Esophagus squamous epithelium (tissue), 5 donors: ENCODE results near the gene BRD9. TPM values are rescaled to one million over a fixed set of nuclear protein-coding genes. Genes with fewer than 3 reads are reported as not detected.

Source experiments
- DNase-seq: peaks from one replicate; lab custom pipeline; 2025; lab: John Stamatoyannopoulos, UW
- H3K27ac ChIP-seq, 4 donors: fragments of 200-600 bp; sonication (generic); one replicate each; pipeline ENCODE4 v1.5.1; 2016 to 2019; ENCODE audit warnings: mild to moderate bottlenecking in 1 of 4
- H3K27me3 ChIP-seq, 4 donors: fragments of 200-600 bp; sonication (generic); 1 replicate in 3 of 4; 2 replicates in 1 of 4; pipeline versions ENCODE4 v1.5.1 to v1.6.0; 2017 to 2021; ENCODE audit warnings: antibody characterized with exemption in 1 of 4
- H3K36me3 ChIP-seq, 3 donors: fragments of 200-600 bp; sonication (generic); one replicate each; pipeline ENCODE4 v1.5.1; 2016 to 2019
- H3K4me1 ChIP-seq, 3 donors: fragments of 200-600 bp; sonication (generic); one replicate each; pipeline ENCODE4 v1.5.1; 2017 to 2019
- H3K4me3 ChIP-seq, 4 donors: fragments of 200-600 bp; sonication (generic); 1 replicate in 3 of 4; 2 replicates in 1 of 4; pipeline ENCODE4 v1.5.1; 2016 to 2019; ENCODE audit warnings: mild to moderate bottlenecking in 2 of 4, moderate library complexity in 1 of 4
- H3K9me3 ChIP-seq, 3 donors: fragments of 200-600 bp; sonication (generic); one replicate each; pipeline ENCODE4 v1.5.1; 2016 to 2019
- POLR2A ChIP-seq, 4 donors: fragments of 450-650 bp; IDR thresholded peaks; one replicate each; pipeline ENCODE4 v1.6.1; 2017; ENCODE audit warnings: antibody characterized with exemption in 4 of 4, mild to moderate bottlenecking in 4 of 4, moderate library complexity in 3 of 4
- WGBS, 2 donors: methylation state at CpG; one replicate each; pipeline ENCODE4 v1.1.5; 2018; 5-methylcytosine and 5-hydroxymethylcytosine counted together
- intact Hi-C: fragments of 100-400 bp; cut with DNase I; formaldehyde crosslinking; loops from one replicate; pipeline ENCODE4 v1.15.0; 2022
- total RNA-seq, 4 donors: library from RNA; depleted of rRNA; stranded (reverse); fragments of >200 nt; gene quantifications; one replicate each; pipeline ENCODE4 v1.1.0, GENCODE V29; 2016
- TF ChIP-seq, protein P1 (sequence below), 6 experiments: fragments of 450-650 bp in 4 of 6; fragments of 200-600 bp in 2 of 6; sonication (generic) in 2 of 6; IDR thresholded peaks; one replicate each; pipeline ENCODE4 v1.5.1; 2016 to 2019; ENCODE audit warnings: antibody characterized with exemption in 6 of 6, mild to moderate bottlenecking in 4 of 6, moderate library complexity in 4 of 6
- donor health status: DM: yes; HTN: yes; CAD: no.

BRD9 gene
- total RNA-seq, 4 donors from 2014 or later: 16.1 to 35.7 (median 22.3) TPM

DNA sequence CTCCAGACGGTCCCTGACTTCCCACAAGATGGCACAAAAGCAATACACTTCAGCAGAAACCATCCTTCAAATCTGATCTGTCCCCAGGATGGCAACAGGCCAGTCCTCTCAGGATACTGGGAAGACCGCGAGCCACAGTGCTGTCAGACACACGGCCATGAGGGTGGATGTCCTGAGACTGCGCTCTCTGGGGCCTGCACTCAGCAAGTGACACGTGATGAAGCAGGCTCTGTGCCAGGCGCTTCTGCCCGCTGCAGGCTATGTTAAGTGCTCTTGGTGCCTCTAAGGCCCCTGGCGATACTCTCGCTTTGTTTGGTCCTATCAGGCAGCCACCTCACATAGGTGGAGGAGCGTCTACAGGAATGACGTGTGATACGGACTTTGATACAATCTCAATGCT, 7.1 kb downstream of the BRD9 start:
- DNase-seq: no peak
- 90 to 100% methylated on average over 2 to 4 of the region's 13 CpGs for WGBS, 2 donors
- Histone ChIP-seq H3K4me1 (peaks cover 0 to 3% (median 0%) of the 10 kb centered on the region in 3 donors), H3K9me3 (no peaks in the 10 kb centered on the region), H3K4me3 (no peak overlapping the region), H3K27me3 (no peaks in the 10 kb centered on the region), H3K36me3 (peaks cover 26 to 100% (median 55%) of the 10 kb centered on the region in 3 donors), H3K27ac (no peak overlapping the region)
- TF ChIP-seq POLR2A (IDR thresholded peaks at IDR 0.05): no peak
- TF ChIP-seq, protein P1, sequence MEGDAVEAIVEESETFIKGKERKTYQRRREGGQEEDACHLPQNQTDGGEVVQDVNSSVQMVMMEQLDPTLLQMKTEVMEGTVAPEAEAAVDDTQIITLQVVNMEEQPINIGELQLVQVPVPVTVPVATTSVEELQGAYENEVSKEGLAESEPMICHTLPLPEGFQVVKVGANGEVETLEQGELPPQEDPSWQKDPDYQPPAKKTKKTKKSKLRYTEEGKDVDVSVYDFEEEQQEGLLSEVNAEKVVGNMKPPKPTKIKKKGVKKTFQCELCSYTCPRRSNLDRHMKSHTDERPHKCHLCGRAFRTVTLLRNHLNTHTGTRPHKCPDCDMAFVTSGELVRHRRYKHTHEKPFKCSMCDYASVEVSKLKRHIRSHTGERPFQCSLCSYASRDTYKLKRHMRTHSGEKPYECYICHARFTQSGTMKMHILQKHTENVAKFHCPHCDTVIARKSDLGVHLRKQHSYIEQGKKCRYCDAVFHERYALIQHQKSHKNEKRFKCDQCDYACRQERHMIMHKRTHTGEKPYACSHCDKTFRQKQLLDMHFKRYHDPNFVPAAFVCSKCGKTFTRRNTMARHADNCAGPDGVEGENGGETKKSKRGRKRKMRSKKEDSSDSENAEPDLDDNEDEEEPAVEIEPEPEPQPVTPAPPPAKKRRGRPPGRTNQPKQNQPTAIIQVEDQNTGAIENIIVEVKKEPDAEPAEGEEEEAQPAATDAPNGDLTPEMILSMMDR (IDR thresholded peaks at IDR 0.05): no peak
- intact Hi-C loops: no loop called here

DNA sequence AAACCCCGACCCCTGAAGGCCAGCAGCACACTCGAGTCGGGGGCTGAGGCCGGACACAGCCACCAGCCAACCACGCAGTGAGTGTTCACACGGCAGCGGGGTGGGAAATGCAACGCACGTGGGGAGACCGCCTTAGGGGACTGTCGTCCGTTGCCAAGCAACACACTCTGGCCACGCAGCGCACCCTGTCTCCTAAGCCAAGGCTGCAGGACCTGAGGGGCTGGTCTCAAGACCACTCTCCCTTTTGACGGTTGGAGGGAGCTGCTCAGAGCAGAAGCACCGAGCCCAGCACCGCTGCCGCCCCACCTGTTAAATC, 7.5 kb downstream of the BRD9 start:
- DNase-seq: no peak
- 100% methylated on average over 1 of the region's 18 CpGs; no CpG with 5 or more reads in 1 of the 2 donors for WGBS, 2 donors
- Histone ChIP-seq H3K27ac (no peak overlapping the region), H3K9me3 (no peaks in the 10 kb centered on the region), H3K27me3 (no peaks in the 10 kb centered on the region), H3K4me3 (no peak overlapping the region), H3K36me3 (peaks cover 26 to 98% (median 55%) of the 10 kb centered on the region in 3 donors), H3K4me1 (no peaks in the 10 kb centered on the region)
- intact Hi-C loops: no loop called here
- TF ChIP-seq, protein P1 (IDR thresholded peaks at IDR 0.05): no peak

DNA sequence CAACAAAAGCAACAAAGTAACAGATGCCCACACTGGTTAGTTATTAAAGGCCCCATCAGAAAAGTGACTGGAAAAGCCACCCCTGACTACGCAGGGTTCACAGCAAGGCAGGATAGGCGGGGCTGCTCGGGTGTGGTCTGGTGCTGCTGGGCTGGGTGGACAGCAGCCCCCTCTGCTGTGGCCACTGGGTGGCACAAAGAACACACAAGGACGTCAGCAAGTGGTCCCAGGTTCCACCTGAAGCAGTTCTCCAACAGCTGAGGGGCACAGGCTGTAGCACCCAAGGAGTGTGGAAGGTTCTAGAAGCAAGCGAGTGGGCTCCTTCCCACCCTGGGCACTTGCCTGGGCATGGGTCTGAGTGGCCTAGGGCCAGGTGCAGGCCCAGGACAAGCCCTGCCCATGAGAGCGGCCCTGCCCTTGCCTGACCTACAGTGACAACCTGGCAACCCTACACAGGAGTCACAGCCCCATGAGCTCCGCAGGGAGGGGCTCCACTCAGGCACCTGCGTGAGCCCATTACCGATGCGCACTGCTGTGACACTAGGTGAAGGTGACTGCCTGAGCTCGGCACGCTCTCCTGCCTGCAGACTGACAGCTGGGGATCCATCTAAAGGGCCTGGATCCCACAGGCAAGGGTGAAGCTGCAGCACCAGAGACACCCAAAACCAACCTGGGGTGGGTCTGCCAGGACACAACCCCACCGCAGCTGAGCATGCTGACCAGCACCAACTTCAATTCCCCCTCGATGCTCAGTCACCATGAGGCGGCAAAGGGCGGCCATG, 8.1 kb downstream of the BRD9 start:
- H3K4me1 ChIP-seq: no peaks in the 10 kb centered on the region
- intact Hi-C loops: no loop called here
- no peaks in the 10 kb centered on the region for H3K27me3 ChIP-seq
- no peaks in the 10 kb centered on the region for H3K9me3 ChIP-seq
- DNase-seq: no peak
- peaks cover 26 to 93% (median 55%) of the 10 kb centered on the region in 3 donors for H3K36me3 ChIP-seq
- H3K4me3 ChIP-seq: no peak overlapping the region
- H3K27ac ChIP-seq: no peak overlapping the region
- 60 to 72% methylated on average over 3 to 6 of the region's 16 CpGs for WGBS, 2 donors
- TF ChIP-seq, protein P1 (IDR thresholded peaks at IDR 0.05): no peak
- no peak for TF ChIP-seq POLR2A (IDR thresholded peaks at IDR 0.05)

DNA sequence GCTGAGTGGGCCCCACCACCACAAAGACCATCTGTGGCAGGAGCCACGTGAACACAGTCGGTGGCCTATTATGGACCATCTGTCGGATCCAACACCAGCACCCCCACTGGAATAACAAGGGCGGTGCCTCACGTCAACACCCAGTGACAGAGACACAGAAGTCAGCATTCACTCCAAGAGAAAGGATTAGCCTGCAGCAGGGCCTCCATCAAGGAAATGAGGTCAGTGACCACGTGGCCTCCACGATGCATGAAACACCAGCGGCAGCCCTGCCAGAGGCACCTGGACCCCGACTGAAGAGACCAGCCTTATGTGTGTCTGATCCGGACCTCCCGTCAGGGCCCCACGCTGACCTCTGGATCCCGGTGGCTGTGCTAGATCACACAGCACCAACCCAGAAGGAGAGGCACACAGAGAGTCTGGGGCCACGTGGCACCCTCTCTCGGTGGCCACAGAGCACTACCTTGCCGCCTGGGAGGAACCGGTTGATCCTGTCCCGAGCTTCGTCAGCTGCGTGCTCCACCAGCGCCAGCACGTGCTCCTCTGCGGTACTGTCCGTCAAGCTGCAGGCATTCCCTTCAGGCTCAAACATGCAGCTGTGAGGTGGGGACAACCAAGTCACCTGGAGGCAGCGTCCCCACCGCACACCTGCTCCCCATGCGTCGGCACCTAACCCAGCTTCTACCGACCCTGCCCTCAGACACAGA, 9.0 kb downstream of the BRD9 start:
- H3K36me3 ChIP-seq: peaks cover 26 to 84% (median 55%) of the 10 kb centered on the region in 3 donors
- intact Hi-C loops: no loop called here
- WGBS, 2 donors: 91 to 99% methylated on average over 10 to 25 of the region's 29 CpGs
- H3K27me3 ChIP-seq: no peaks in the 10 kb centered on the region
- H3K4me3 ChIP-seq: no peak overlapping the region
- H3K27ac ChIP-seq: no peak overlapping the region
- H3K4me1 ChIP-seq: no peaks in the 10 kb centered on the region
- TF ChIP-seq, protein P1 (IDR thresholded peaks at IDR 0.05): no peak
- no peak for TF ChIP-seq POLR2A (IDR thresholded peaks at IDR 0.05)
- H3K9me3 ChIP-seq: no peaks in the 10 kb centered on the region
- DNase-seq: no peak
